K562 treated with DMSO at 1 percent for 48 hours (cell line): ENCODE measurements around the gene ANLN. TPM values are rescaled to one million over a fixed set of nuclear protein-coding genes. Genes with fewer than 3 reads are reported as not detected.

Source experiments
- total RNA-seq: library from RNA; unstranded; fragments of 300-600 nt; gene quantifications from 2 replicates; pipeline ENCODE4 v1.2.3, GENCODE V29; 2022; ENCODE audit warnings: low replicate concordance; ENCODE audit errors: extremely low read depth

Gene ANLN, protein sequence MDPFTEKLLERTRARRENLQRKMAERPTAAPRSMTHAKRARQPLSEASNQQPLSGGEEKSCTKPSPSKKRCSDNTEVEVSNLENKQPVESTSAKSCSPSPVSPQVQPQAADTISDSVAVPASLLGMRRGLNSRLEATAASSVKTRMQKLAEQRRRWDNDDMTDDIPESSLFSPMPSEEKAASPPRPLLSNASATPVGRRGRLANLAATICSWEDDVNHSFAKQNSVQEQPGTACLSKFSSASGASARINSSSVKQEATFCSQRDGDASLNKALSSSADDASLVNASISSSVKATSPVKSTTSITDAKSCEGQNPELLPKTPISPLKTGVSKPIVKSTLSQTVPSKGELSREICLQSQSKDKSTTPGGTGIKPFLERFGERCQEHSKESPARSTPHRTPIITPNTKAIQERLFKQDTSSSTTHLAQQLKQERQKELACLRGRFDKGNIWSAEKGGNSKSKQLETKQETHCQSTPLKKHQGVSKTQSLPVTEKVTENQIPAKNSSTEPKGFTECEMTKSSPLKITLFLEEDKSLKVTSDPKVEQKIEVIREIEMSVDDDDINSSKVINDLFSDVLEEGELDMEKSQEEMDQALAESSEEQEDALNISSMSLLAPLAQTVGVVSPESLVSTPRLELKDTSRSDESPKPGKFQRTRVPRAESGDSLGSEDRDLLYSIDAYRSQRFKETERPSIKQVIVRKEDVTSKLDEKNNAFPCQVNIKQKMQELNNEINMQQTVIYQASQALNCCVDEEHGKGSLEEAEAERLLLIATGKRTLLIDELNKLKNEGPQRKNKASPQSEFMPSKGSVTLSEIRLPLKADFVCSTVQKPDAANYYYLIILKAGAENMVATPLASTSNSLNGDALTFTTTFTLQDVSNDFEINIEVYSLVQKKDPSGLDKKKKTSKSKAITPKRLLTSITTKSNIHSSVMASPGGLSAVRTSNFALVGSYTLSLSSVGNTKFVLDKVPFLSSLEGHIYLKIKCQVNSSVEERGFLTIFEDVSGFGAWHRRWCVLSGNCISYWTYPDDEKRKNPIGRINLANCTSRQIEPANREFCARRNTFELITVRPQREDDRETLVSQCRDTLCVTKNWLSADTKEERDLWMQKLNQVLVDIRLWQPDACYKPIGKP
- not detected in 2 replicates for total RNA-seq

DNA sequence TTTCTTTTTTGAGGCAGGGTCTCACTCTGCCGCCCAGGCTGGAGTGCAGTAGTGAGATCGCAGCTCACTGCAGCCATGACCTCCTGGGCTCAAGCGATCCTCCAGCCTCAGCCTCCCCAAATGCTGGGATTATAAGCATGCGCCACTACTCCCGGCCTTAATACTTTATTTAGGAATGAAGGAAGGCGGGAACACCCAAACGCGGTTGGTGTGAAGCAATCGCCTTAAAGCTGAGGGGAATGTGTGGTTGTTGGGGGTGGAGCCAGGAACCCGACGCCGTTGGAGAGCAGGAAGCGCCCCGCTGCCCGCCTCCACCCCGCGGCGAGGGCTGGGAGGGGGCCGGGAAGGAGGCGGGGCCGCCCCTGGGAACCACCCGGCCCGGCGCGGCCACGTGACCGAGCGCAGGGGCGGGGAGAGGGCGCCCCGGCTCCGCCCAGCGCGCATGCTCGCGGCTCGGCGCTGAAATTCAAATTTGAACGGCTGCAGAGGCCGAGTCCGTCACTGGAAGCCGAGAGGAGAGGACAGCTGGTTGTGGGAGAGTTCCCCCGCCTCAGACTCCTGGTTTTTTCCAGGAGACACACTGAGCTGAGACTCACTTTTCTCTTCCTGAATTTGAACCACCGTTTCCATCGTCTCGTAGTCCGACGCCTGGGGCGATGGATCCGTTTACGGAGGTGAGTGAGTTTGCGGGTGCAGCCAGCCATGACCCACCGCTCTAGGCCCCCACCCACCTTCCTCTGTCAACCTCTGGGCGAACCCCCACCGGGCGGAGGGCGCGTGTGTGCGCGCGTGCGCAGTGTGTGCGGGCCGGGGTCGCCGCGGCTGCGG, at the start of gene ANLN:
TSS of gene ANLN (plus strand) at position 492 of the 828 bp plus-strand sequence. CDS start at position 657, 165 bp downstream.

Other genes starting within 250 kb of the ANLN start
- gene EEPD1, start 236.6 kb upstream of the ANLN start, total RNA-seq, result not detected in 2 replicates